ENCODE data around the gene TNFAIP8. TPM values are rescaled to one million over a fixed set of nuclear protein-coding genes. Genes with fewer than 3 reads are reported as not detected.

Gene TNFAIP8
- total RNA-seq, result 15.0 to 22.3 TPM (median 19.5 TPM) in 3 replicates
- long read RNA-seq, full-length matches to known transcripts, result 31 of 34 reads
- long read RNA-seq, partial matches to known transcripts, result 0 of 34 reads
- long read RNA-seq, other reads (novel, unspliced or antisense), result 3 of 34 reads

DNA sequence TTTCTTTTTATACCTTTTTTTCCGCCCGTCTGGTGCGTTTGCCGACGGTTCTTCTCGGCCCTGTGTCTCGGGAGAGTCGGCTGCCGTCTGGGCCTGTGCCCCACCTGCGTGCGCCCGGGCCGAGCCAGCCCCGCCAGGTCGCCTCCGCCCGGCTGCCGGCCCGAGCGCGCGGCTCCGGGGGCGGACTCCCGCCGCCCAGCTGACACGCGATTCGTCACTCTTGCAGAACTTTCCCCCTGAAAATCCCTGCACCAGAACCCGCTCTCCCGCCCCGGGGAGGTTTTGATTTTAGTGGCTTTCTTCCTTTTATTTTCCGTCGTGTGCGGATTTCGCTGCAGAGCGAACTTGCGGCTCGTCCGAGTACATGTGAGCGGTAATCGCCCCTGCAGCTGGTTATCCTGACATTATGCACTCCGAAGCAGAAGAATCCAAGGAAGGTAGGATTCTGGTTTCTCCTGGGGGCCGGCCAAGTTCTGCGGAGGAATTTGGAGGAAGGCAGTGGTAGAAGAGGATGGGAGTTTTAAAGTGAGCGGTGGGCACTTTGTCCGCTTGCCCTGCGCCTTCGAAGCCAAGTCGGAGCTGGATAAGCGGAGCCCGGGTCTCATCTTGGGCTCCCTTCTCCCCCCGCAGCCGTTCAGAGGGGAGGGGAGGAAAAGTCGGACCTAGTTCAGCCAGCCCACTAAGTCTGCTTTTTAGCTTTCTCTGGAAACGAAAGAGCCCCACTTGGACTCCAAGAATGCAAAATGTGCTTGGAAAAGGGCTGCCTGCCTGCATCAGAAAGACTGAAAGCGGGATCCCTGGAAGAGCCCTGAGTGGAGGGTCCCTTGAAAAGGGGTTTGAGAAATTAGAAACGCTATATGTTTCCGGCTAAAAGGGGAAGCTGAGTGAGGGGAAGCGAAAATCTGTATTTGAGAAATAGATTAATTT is at the start of gene TNFAIP8:
Gene TNFAIP8 (plus strand): TSS at position 335 of the 927 bp plus-strand sequence. CDS start 72 bp downstream, at position 407.
- H3K27ac Mint-ChIP-seq (ENCODE audit: unreplicated experiment), result peak within 1 kb of the TSS; percentile 97
- H3K4me3 Mint-ChIP-seq (ENCODE audit: unreplicated experiment), result peak within 1 kb of the TSS; percentile 97
- no peaks in the 10 kb centered on the region for H3K9me3 Mint-ChIP-seq (ENCODE audit: low read depth)
- no peaks in the 10 kb centered on the region for H3K36me3 Mint-ChIP-seq (ENCODE audit: low read depth)
- TF ChIP-seq, protein P1, sequence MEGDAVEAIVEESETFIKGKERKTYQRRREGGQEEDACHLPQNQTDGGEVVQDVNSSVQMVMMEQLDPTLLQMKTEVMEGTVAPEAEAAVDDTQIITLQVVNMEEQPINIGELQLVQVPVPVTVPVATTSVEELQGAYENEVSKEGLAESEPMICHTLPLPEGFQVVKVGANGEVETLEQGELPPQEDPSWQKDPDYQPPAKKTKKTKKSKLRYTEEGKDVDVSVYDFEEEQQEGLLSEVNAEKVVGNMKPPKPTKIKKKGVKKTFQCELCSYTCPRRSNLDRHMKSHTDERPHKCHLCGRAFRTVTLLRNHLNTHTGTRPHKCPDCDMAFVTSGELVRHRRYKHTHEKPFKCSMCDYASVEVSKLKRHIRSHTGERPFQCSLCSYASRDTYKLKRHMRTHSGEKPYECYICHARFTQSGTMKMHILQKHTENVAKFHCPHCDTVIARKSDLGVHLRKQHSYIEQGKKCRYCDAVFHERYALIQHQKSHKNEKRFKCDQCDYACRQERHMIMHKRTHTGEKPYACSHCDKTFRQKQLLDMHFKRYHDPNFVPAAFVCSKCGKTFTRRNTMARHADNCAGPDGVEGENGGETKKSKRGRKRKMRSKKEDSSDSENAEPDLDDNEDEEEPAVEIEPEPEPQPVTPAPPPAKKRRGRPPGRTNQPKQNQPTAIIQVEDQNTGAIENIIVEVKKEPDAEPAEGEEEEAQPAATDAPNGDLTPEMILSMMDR (IDR thresholded peaks at IDR 0.05), result no peak
- DNase-seq (ENCODE audit: low spot score), result no peak
- no peaks in the 10 kb centered on the region for H3K27me3 Mint-ChIP-seq (ENCODE audit: low read depth)
- H3K4me1 Mint-ChIP-seq (ENCODE audit: low read depth), result peaks cover 46% of the 10 kb centered on the region

DNA sequence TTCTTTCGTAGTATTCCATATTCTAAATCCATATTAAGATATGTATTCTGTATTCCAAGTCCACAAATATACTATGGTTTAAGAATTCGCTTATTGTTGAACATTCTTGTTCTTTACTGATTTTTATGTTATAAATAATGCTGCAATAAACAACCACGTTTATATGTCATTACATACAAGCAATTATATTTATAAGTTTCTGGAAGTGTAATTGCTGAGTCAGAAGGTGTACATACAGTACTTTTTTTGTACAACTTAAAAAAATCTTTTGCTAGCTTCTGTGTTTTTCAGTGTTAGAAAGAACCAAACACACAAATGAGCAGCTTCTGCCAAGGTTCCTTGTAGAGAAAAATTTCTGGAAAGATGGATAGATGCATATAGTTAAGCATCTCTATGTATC is 48.6 kb upstream of the TNFAIP8 start:
- Mint-ChIP-seq H3K36me3 (ENCODE audit: low read depth) (no peaks in the 10 kb centered on the region), H3K9me3 (ENCODE audit: low read depth) (no peaks in the 10 kb centered on the region), H3K27me3 (ENCODE audit: low read depth) (no peaks in the 10 kb centered on the region), H3K4me3 (ENCODE audit: unreplicated experiment) (no peak overlapping the region), H3K27ac (ENCODE audit: unreplicated experiment) (no peak overlapping the region), H3K4me1 (ENCODE audit: low read depth) (peaks cover 37% of the 10 kb centered on the region)
- no peak for DNase-seq (ENCODE audit: low spot score)
- TF ChIP-seq, protein P1 (IDR thresholded peaks at IDR 0.05), result no peak

DNA sequence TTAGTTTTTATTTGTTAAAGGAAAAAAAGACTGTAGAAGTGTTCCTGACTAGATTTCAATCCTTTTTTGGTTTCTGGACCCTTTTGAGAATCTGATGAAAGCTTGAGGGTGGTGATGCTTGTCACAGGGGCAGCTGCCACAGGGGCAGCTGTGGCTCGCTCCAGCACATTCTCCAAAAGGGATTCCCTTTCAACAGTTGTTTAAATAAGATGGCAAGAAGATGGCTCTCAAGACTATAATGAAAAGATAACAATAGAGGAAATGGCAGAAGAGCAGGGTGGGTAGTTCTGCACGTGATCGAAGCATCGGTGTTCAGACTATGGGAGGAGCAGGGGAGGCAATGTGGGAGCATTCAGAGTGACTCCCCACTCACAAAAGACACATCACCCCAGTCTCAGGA is 46.5 kb upstream of the TNFAIP8 start:
- H3K9me3 Mint-ChIP-seq (ENCODE audit: low read depth), result no peaks in the 10 kb centered on the region
- no peak overlapping the region for H3K27ac Mint-ChIP-seq (ENCODE audit: unreplicated experiment)
- H3K4me1 Mint-ChIP-seq (ENCODE audit: low read depth), result peaks cover 25% of the 10 kb centered on the region
- DNase-seq (ENCODE audit: low spot score), result no peak
- TF ChIP-seq, protein P1 (IDR thresholded peaks at IDR 0.05), result no peak
- no peaks in the 10 kb centered on the region for H3K27me3 Mint-ChIP-seq (ENCODE audit: low read depth)
- H3K4me3 Mint-ChIP-seq (ENCODE audit: unreplicated experiment), result no peak overlapping the region
- no peaks in the 10 kb centered on the region for H3K36me3 Mint-ChIP-seq (ENCODE audit: low read depth)

DNA sequence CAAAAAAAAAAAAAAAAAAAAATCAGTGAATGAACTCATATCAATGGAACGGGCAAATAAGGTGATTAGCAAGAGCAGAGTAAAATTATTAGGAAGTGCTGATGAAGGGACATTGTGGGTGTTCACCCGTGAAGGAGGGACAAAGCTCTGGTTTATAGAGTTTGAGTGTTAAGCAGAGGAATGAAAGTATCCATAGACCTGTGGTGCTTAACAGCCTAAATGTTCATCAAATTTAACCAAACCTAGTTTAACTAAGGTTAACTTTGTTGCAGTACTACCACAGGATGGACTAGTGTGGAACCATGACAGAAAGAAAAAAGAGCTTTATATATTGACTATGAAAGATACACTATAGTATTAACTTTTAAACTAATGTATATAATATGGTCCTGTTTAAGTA is 44.1 kb upstream of the TNFAIP8 start:
- peaks cover 23% of the 10 kb centered on the region for H3K4me1 Mint-ChIP-seq (ENCODE audit: low read depth)
- H3K27me3 Mint-ChIP-seq (ENCODE audit: low read depth), result no peaks in the 10 kb centered on the region
- no peak overlapping the region for H3K27ac Mint-ChIP-seq (ENCODE audit: unreplicated experiment)
- H3K4me3 Mint-ChIP-seq (ENCODE audit: unreplicated experiment), result no peak overlapping the region
- H3K9me3 Mint-ChIP-seq (ENCODE audit: low read depth), result no peaks in the 10 kb centered on the region
- H3K36me3 Mint-ChIP-seq (ENCODE audit: low read depth), result no peaks in the 10 kb centered on the region
- TF ChIP-seq, protein P1 (IDR thresholded peaks at IDR 0.05), result no peak
- no peak for DNase-seq (ENCODE audit: low spot score)

DNA sequence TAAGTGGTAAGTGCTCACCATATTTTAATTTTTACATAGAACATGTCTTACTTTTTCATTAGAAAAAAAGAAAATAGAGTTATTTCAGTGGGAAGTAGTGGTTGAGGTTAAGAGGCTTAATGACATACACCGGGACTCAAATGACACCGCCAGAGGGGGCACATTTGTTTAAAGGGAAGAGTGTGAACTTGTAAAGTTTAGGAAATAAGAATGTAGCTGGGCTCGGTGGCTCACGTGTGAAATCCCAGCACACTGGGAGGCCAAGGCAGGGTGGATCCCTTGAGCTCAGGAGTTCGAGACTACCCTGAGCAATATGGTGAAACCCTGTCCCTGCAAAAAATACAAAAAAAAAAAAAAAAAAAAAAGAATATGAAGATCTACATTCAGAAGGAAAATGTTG is 43.4 kb upstream of the TNFAIP8 start:
- no peak overlapping the region for H3K27ac Mint-ChIP-seq (ENCODE audit: unreplicated experiment)
- no peak for DNase-seq (ENCODE audit: low spot score)
- H3K9me3 Mint-ChIP-seq (ENCODE audit: low read depth), result no peaks in the 10 kb centered on the region
- no peak overlapping the region for H3K4me3 Mint-ChIP-seq (ENCODE audit: unreplicated experiment)
- TF ChIP-seq, protein P1 (IDR thresholded peaks at IDR 0.05), result peak; percentile 37
- H3K27me3 Mint-ChIP-seq (ENCODE audit: low read depth), result no peaks in the 10 kb centered on the region
- peaks cover 23% of the 10 kb centered on the region for H3K4me1 Mint-ChIP-seq (ENCODE audit: low read depth)
- no peaks in the 10 kb centered on the region for H3K36me3 Mint-ChIP-seq (ENCODE audit: low read depth)

Measured in chondrocyte (in vitro differentiated cells).